ENCODE measurements around the gene CHMP4B.

- no peak for TF ChIP-seq POLR2A (IDR thresholded peaks at IDR 0.05)
- no peak for TF ChIP-seq CTCF (IDR thresholded peaks at IDR 0.05)
Measured at GRCh38 chr20:33871362-33871761, 60.2 kb downstream of the CHMP4B start.

Data from adrenal gland (tissue), 5 donors.